IPS-15b (cell line): ENCODE measurements around the gene SUSD3.

Experiments
- H3K27me3 ChIP-seq: one replicate; pipeline ENCODE4 v1.6.1; 2013; ENCODE audit warnings: low read length; ENCODE audit not compliant: control insufficient read depth, insufficient read depth
- H3K36me3 ChIP-seq: one replicate; pipeline ENCODE4 v1.6.1; 2013; ENCODE audit warnings: low read length; ENCODE audit not compliant: control insufficient read depth, insufficient read depth
- H3K4me1 ChIP-seq: one replicate; pipeline ENCODE4 v1.6.1; 2013; ENCODE audit warnings: mild to moderate bottlenecking, low read length; ENCODE audit not compliant: control insufficient read depth, insufficient read depth
- H3K4me3 ChIP-seq: one replicate; pipeline ENCODE4 v1.5.1; 2013; ENCODE audit warnings: low read depth, low read length
- H3K9ac ChIP-seq: one replicate; pipeline ENCODE4 v1.6.1; 2013; ENCODE audit warnings: low read depth, mild to moderate bottlenecking, low read length
- H3K9me3 ChIP-seq: one replicate; pipeline ENCODE4 v1.6.1; 2013; ENCODE audit warnings: mild to moderate bottlenecking, low read length; ENCODE audit not compliant: control insufficient read depth, insufficient read depth

The SUSD3 gene

GRCh38 chr9:93128011-93128714 is 69.7 kb downstream of the SUSD3 start:
- H3K27me3 ChIP-seq: no peaks in the 10 kb centered on the region
- peaks cover 3% of the 10 kb centered on the region for H3K4me1 ChIP-seq
- no peak overlapping the region for H3K4me3 ChIP-seq
- H3K9me3 ChIP-seq: no peaks in the 10 kb centered on the region
- no peak overlapping the region for H3K9ac ChIP-seq
- peaks cover 13% of the 10 kb centered on the region for H3K36me3 ChIP-seq

- Histone ChIP-seq H3K4me3 (no peak overlapping the region), H3K4me1 (peaks cover 3% of the 10 kb centered on the region), H3K9me3 (no peaks in the 10 kb centered on the region), H3K27me3 (no peaks in the 10 kb centered on the region), H3K9ac (no peak overlapping the region), H3K36me3 (peaks cover 10% of the 10 kb centered on the region)
Measured at GRCh38 chr9:93128715-93129224, 70.3 kb downstream of the SUSD3 start.

- Histone ChIP-seq H3K36me3 (peaks cover 9% of the 10 kb centered on the region), H3K4me1 (peaks cover 3% of the 10 kb centered on the region), H3K9me3 (no peaks in the 10 kb centered on the region), H3K4me3 (no peak overlapping the region), H3K9ac (no peak overlapping the region), H3K27me3 (no peaks in the 10 kb centered on the region)
Measured at GRCh38 chr9:93129286-93129685, 70.8 kb downstream of the SUSD3 start.

- no peak overlapping the region for H3K9ac ChIP-seq
- H3K4me1 ChIP-seq: peaks cover 3% of the 10 kb centered on the region
Measured at GRCh38 chr9:93129691-93130500, 71.4 kb downstream of the SUSD3 start.

GRCh38 chr9:93130861-93131481 is 72.5 kb downstream of the SUSD3 start:
- H3K4me3 ChIP-seq: no peak overlapping the region
- peaks cover 3% of the 10 kb centered on the region for H3K4me1 ChIP-seq
- H3K9me3 ChIP-seq: no peaks in the 10 kb centered on the region
- peaks cover 7% of the 10 kb centered on the region for H3K27me3 ChIP-seq
- no peak overlapping the region for H3K9ac ChIP-seq
- peaks cover 3% of the 10 kb centered on the region for H3K36me3 ChIP-seq

More at GRCh38 chr9:93129691-93130500, 71.4 kb downstream of the SUSD3 start:
- peaks cover 2% of the 10 kb centered on the region for H3K27me3 ChIP-seq
- H3K9me3 ChIP-seq: no peaks in the 10 kb centered on the region
- no peak overlapping the region for H3K4me3 ChIP-seq
- H3K36me3 ChIP-seq: peaks cover 7% of the 10 kb centered on the region

GRCh38 chr9:93131599-93132286 is 73.2 kb downstream of the SUSD3 start:
- Histone ChIP-seq H3K36me3 (no peaks in the 10 kb centered on the region), H3K9me3 (no peaks in the 10 kb centered on the region), H3K9ac (no peak overlapping the region), H3K4me3 (no peak overlapping the region), H3K27me3 (peaks cover 7% of the 10 kb centered on the region), H3K4me1 (peaks cover 3% of the 10 kb centered on the region)

GRCh38 chr9:93132287-93132927 is 73.9 kb downstream of the SUSD3 start:
- peaks cover 7% of the 10 kb centered on the region for H3K27me3 ChIP-seq
- H3K36me3 ChIP-seq: no peaks in the 10 kb centered on the region
- peak overlapping the region; percentile 37 for H3K9ac ChIP-seq
- H3K4me1 ChIP-seq: peaks cover 3% of the 10 kb centered on the region
- H3K9me3 ChIP-seq: no peaks in the 10 kb centered on the region
- peak overlapping the region; percentile 63 for H3K4me3 ChIP-seq

- Histone ChIP-seq H3K27me3 (peaks cover 7% of the 10 kb centered on the region), H3K9ac (peak overlapping the region; percentile 37), H3K4me3 (peak overlapping the region; percentile 63), H3K4me1 (peaks cover 3% of the 10 kb centered on the region), H3K9me3 (no peaks in the 10 kb centered on the region), H3K36me3 (peaks cover 3% of the 10 kb centered on the region)
Measured at GRCh38 chr9:93132946-93133680, 74.6 kb downstream of the SUSD3 start.

- Histone ChIP-seq H3K4me1 (peaks cover 3% of the 10 kb centered on the region), H3K9ac (no peak overlapping the region), H3K9me3 (no peaks in the 10 kb centered on the region), H3K36me3 (peaks cover 4% of the 10 kb centered on the region), H3K27me3 (peaks cover 7% of the 10 kb centered on the region), H3K4me3 (peak overlapping the region; percentile 63)
Measured at GRCh38 chr9:93133681-93134014, 75.1 kb downstream of the SUSD3 start.

GRCh38 chr9:93134015-93134739 is 75.7 kb downstream of the SUSD3 start, which contains the start of gene NINJ1:
Gene NINJ1 (minus strand): TSS chr9:93134251. CDS start chr9:93134217, 34 bp downstream.
- peak within 1 kb of the TSS; percentile 70 for H3K4me3 ChIP-seq
- peaks cover 7% of the 10 kb centered on the region for H3K27me3 ChIP-seq
- H3K9ac ChIP-seq: peak within 1 kb of the TSS; percentile 70
- H3K9me3 ChIP-seq: no peaks in the 10 kb centered on the region
- peaks cover 4% of the 10 kb centered on the region for H3K36me3 ChIP-seq
- peaks cover 3% of the 10 kb centered on the region for H3K4me1 ChIP-seq
